Activated naive CD8-positive, alpha-beta T cell (primary cell): ENCODE measurements around the gene CTNND2.
"Not testable (repeated sequence)": the region's sequence is repeated elsewhere in the genome, so short reads cannot be mapped to it uniquely, and the experiment has no call there.

Experiments
- H3K27ac Mint-ChIP-seq: one replicate; pipeline ENCODE4 v1.8.0; 2021; ENCODE audit warnings: mixed read lengths
- H3K27me3 Mint-ChIP-seq: one replicate; pipeline ENCODE4 v1.8.0; 2021; ENCODE audit warnings: mixed read lengths
- H3K36me3 Mint-ChIP-seq: one replicate; pipeline ENCODE4 v1.8.0; 2021; ENCODE audit warnings: mixed read lengths
- H3K4me1 Mint-ChIP-seq: one replicate; pipeline ENCODE4 v1.8.0; 2021; ENCODE audit warnings: low read depth, mixed read lengths
- H3K4me3 Mint-ChIP-seq: one replicate; pipeline ENCODE4 v1.8.0; 2021; ENCODE audit warnings: mild to moderate bottlenecking, mixed read lengths
- H3K9me3 Mint-ChIP-seq: one replicate; pipeline ENCODE4 v1.8.0; 2021; ENCODE audit warnings: low read depth, mixed read lengths

CTNND2 gene

GRCh38 chr5:11828566-11828965 lies 75.7 kb downstream of the CTNND2 start:
- not testable (repeated sequence) for H3K9me3 Mint-ChIP-seq, H3K4me3 Mint-ChIP-seq, H3K4me1 Mint-ChIP-seq, H3K27ac Mint-ChIP-seq, H3K27me3 Mint-ChIP-seq, H3K36me3 Mint-ChIP-seq

GRCh38 chr5:11822598-11822997 lies 81.6 kb downstream of the CTNND2 start:
- Mint-ChIP-seq H3K4me3 (no peak overlapping the region), H3K27ac (no peak overlapping the region), H3K4me1 (no peaks in the 10 kb centered on the region), H3K9me3 (no peaks in the 10 kb centered on the region), H3K36me3 (no peaks in the 10 kb centered on the region), H3K27me3 (no peaks in the 10 kb centered on the region)

- Mint-ChIP-seq H3K36me3 (no peaks in the 10 kb centered on the region), H3K4me1 (no peaks in the 10 kb centered on the region), H3K4me3 (no peak overlapping the region), H3K9me3 (no peaks in the 10 kb centered on the region), H3K27ac (no peak overlapping the region), H3K27me3 (no peaks in the 10 kb centered on the region)
These were observed 88.3 kb downstream of the CTNND2 start for GRCh38 chr5:11815916-11816315.

- H3K4me1 Mint-ChIP-seq, result no peaks in the 10 kb centered on the region
- no peaks in the 10 kb centered on the region for H3K27me3 Mint-ChIP-seq
- H3K9me3 Mint-ChIP-seq, result no peaks in the 10 kb centered on the region
- H3K36me3 Mint-ChIP-seq, result no peaks in the 10 kb centered on the region
- H3K4me3 Mint-ChIP-seq, result no peak overlapping the region
- H3K27ac Mint-ChIP-seq, result no peak overlapping the region
These were observed 88.8 kb downstream of the CTNND2 start for GRCh38 chr5:11815481-11815880.

- no peak overlapping the region for H3K27ac Mint-ChIP-seq
- H3K36me3 Mint-ChIP-seq, result no peaks in the 10 kb centered on the region
- H3K27me3 Mint-ChIP-seq, result no peaks in the 10 kb centered on the region
- H3K9me3 Mint-ChIP-seq, result no peaks in the 10 kb centered on the region
- H3K4me3 Mint-ChIP-seq, result no peak overlapping the region
- H3K4me1 Mint-ChIP-seq, result no peaks in the 10 kb centered on the region
These were observed 89.9 kb downstream of the CTNND2 start for GRCh38 chr5:11814373-11814772.

GRCh38 chr5:11809407-11809806 lies 94.8 kb downstream of the CTNND2 start:
- no peaks in the 10 kb centered on the region for H3K27me3 Mint-ChIP-seq
- peaks cover 6% of the 10 kb centered on the region for H3K9me3 Mint-ChIP-seq
- no peaks in the 10 kb centered on the region for H3K4me1 Mint-ChIP-seq
- H3K36me3 Mint-ChIP-seq, result no peaks in the 10 kb centered on the region
- no peak overlapping the region for H3K4me3 Mint-ChIP-seq
- no peak overlapping the region for H3K27ac Mint-ChIP-seq

GRCh38 chr5:11803436-11803835 lies 100.8 kb downstream of the CTNND2 start:
- H3K9me3 Mint-ChIP-seq, result peaks cover 5% of the 10 kb centered on the region
- H3K4me1 Mint-ChIP-seq, result no peaks in the 10 kb centered on the region
- H3K36me3 Mint-ChIP-seq, result no peaks in the 10 kb centered on the region
- no peak overlapping the region for H3K4me3 Mint-ChIP-seq
- H3K27ac Mint-ChIP-seq, result no peak overlapping the region
- no peaks in the 10 kb centered on the region for H3K27me3 Mint-ChIP-seq

- H3K36me3 Mint-ChIP-seq, result no peaks in the 10 kb centered on the region
- no peaks in the 10 kb centered on the region for H3K4me1 Mint-ChIP-seq
- no peak overlapping the region for H3K27ac Mint-ChIP-seq
- H3K27me3 Mint-ChIP-seq, result no peaks in the 10 kb centered on the region
- no peak overlapping the region for H3K4me3 Mint-ChIP-seq
- no peaks in the 10 kb centered on the region for H3K9me3 Mint-ChIP-seq
These were observed 103.2 kb downstream of the CTNND2 start for GRCh38 chr5:11801061-11801460.

GRCh38 chr5:11797132-11797531 lies 107.1 kb downstream of the CTNND2 start:
- H3K4me1 Mint-ChIP-seq, result no peaks in the 10 kb centered on the region

GRCh38 chr5:11793396-11793795 lies 110.8 kb downstream of the CTNND2 start:
- peaks cover 11% of the 10 kb centered on the region for H3K9me3 Mint-ChIP-seq
- H3K27ac Mint-ChIP-seq, result no peak overlapping the region
- H3K4me1 Mint-ChIP-seq, result no peaks in the 10 kb centered on the region
- H3K36me3 Mint-ChIP-seq, result no peaks in the 10 kb centered on the region
- no peak overlapping the region for H3K4me3 Mint-ChIP-seq
- no peaks in the 10 kb centered on the region for H3K27me3 Mint-ChIP-seq

More at GRCh38 chr5:11797132-11797531, 107.1 kb downstream of the CTNND2 start:
- Mint-ChIP-seq H3K27me3 (no peaks in the 10 kb centered on the region), H3K4me3 (no peak overlapping the region), H3K36me3 (no peaks in the 10 kb centered on the region), H3K9me3 (peaks cover 9% of the 10 kb centered on the region), H3K27ac (no peak overlapping the region)

- no peaks in the 10 kb centered on the region for H3K36me3 Mint-ChIP-seq
- peaks cover 11% of the 10 kb centered on the region for H3K9me3 Mint-ChIP-seq
- no peaks in the 10 kb centered on the region for H3K4me1 Mint-ChIP-seq
- H3K4me3 Mint-ChIP-seq, result no peak overlapping the region
- H3K27ac Mint-ChIP-seq, result no peak overlapping the region
- no peaks in the 10 kb centered on the region for H3K27me3 Mint-ChIP-seq
These were observed 111.6 kb downstream of the CTNND2 start for GRCh38 chr5:11792621-11793020.

GRCh38 chr5:11791792-11792191 lies 112.5 kb downstream of the CTNND2 start:
- Mint-ChIP-seq H3K9me3 (peaks cover 11% of the 10 kb centered on the region), H3K36me3 (no peaks in the 10 kb centered on the region), H3K27me3 (no peaks in the 10 kb centered on the region), H3K4me3 (no peak overlapping the region), H3K27ac (no peak overlapping the region), H3K4me1 (no peaks in the 10 kb centered on the region)

GRCh38 chr5:11790201-11790600 lies 114.0 kb downstream of the CTNND2 start:
- H3K27me3 Mint-ChIP-seq, result no peaks in the 10 kb centered on the region
- H3K36me3 Mint-ChIP-seq, result no peaks in the 10 kb centered on the region
- no peak overlapping the region for H3K4me3 Mint-ChIP-seq
- H3K9me3 Mint-ChIP-seq, result peaks cover 11% of the 10 kb centered on the region
- no peaks in the 10 kb centered on the region for H3K4me1 Mint-ChIP-seq
- no peak overlapping the region for H3K27ac Mint-ChIP-seq

- no peak overlapping the region for H3K27ac Mint-ChIP-seq
- no peaks in the 10 kb centered on the region for H3K27me3 Mint-ChIP-seq
- no peaks in the 10 kb centered on the region for H3K36me3 Mint-ChIP-seq
- no peaks in the 10 kb centered on the region for H3K4me1 Mint-ChIP-seq
- H3K9me3 Mint-ChIP-seq, result peaks cover 6% of the 10 kb centered on the region
- H3K4me3 Mint-ChIP-seq, result no peak overlapping the region
These were observed 118.4 kb downstream of the CTNND2 start for GRCh38 chr5:11785771-11786352.

- no peak overlapping the region for H3K4me3 Mint-ChIP-seq
- H3K27me3 Mint-ChIP-seq, result no peaks in the 10 kb centered on the region
- H3K36me3 Mint-ChIP-seq, result no peaks in the 10 kb centered on the region
- H3K27ac Mint-ChIP-seq, result no peak overlapping the region
- H3K9me3 Mint-ChIP-seq, result peaks cover 3% of the 10 kb centered on the region
- no peaks in the 10 kb centered on the region for H3K4me1 Mint-ChIP-seq
These were observed 123.5 kb downstream of the CTNND2 start for GRCh38 chr5:11780641-11781345.

- no peaks in the 10 kb centered on the region for H3K36me3 Mint-ChIP-seq
- no peak overlapping the region for H3K4me3 Mint-ChIP-seq
- H3K27ac Mint-ChIP-seq, result no peak overlapping the region
- no peaks in the 10 kb centered on the region for H3K4me1 Mint-ChIP-seq
- H3K9me3 Mint-ChIP-seq, result no peaks in the 10 kb centered on the region
- no peaks in the 10 kb centered on the region for H3K27me3 Mint-ChIP-seq
These were observed 127.2 kb downstream of the CTNND2 start for GRCh38 chr5:11777096-11777495.
